GM13977 (cell line): ENCODE data around the gene OSBP2.

Experiments used
- DNase-seq: peaks from one replicate; pipeline ENCODE4 v3.0.0; 2012; ENCODE audit warnings: low spot score
- in situ Hi-C: fragments of 300-500 bp; cut with MboI; formaldehyde crosslinking; loops from one replicate; pipeline ENCODE4 v1.12.0; 2022; ENCODE audit warnings: low sequenced_read_pairs, low pct_unique_long_range_greater_than_20kb, mixed read lengths, inconsistent platforms; ENCODE audit not compliant: unreplicated experiment
- TF ChIP-seq, protein P1 (sequence below): IDR thresholded peaks from 2 replicates; pipeline ENCODE4 v1.5.1; 2012; ENCODE audit warnings: mild to moderate bottlenecking, control low read depth; ENCODE audit not compliant: insufficient read depth; ENCODE audit errors: extremely low read depth, missing control alignments

Gene OSBP2

DNA sequence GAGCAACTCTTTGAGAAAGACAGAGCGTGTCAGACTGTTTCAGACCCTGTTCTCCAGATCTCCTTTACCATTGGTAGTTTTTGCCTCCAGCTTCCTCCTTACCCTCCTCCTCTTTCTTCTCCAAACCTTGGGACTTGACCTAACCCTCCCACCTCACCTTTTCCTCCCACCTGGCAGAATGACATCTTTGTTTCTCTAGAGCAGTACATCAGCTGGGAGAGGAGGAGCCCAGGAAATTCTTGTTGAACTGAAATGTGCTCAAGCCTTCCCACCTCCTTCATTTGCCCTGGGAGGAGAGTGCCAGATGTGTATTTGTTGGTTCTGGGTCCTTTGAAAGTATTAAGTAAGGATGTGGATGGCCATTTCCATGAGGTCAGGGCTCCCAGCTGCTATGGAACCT is 17.4 kb downstream of the OSBP2 start:
- in situ Hi-C loops: no loop called here
- no peak for DNase-seq
- TF ChIP-seq, protein P1, sequence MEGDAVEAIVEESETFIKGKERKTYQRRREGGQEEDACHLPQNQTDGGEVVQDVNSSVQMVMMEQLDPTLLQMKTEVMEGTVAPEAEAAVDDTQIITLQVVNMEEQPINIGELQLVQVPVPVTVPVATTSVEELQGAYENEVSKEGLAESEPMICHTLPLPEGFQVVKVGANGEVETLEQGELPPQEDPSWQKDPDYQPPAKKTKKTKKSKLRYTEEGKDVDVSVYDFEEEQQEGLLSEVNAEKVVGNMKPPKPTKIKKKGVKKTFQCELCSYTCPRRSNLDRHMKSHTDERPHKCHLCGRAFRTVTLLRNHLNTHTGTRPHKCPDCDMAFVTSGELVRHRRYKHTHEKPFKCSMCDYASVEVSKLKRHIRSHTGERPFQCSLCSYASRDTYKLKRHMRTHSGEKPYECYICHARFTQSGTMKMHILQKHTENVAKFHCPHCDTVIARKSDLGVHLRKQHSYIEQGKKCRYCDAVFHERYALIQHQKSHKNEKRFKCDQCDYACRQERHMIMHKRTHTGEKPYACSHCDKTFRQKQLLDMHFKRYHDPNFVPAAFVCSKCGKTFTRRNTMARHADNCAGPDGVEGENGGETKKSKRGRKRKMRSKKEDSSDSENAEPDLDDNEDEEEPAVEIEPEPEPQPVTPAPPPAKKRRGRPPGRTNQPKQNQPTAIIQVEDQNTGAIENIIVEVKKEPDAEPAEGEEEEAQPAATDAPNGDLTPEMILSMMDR: no peak

DNA sequence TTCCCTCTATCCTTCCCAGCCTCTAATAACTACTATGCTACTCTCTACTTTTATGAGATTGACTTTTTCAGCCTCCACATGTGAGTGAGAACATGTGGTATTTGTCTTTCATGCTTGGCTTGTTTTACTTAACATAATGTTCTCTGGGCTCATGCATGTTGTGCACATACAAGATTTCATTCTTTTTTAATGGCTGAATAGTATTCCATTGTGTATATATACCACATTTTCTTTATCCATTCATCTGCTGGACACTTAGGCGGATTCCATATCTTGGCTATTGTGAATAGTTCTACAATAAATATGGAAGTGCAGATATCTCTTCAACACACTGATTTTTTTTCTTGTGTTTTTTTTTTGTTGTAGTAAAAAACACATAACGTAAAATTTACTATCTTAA is 19.4 kb downstream of the OSBP2 start:
- in situ Hi-C loops: no loop called here
- no peak for DNase-seq
- TF ChIP-seq, protein P1: no peak

DNA sequence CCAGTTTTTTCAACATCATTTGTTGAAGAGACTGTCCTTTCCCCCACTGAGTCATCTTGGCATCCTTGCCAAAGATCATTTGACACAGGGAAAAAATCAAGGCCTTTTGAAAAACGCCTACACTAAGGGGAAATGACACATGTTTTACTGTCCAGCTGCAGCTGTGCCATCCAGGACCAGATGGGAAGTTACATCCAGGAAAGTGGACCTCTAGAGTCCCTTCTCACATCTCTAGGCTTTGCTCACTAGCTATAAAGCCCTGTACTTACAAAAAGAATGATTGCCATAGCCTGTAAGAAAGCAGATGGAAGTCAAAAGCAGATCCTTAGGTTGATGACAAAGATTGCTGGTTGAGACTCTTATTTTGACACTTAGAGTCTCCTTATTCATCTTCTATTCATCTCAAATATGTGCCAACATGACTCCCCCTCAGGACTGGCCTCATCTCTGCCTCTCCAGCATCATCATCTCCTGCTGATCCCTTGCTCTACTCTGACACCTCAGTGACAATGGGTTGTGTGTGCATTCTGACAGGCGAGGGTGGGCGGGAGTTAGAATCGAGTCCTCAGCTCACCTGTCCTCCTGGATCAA is 22.8 kb downstream of the OSBP2 start:
- in situ Hi-C loops: no loop called here
- no peak for DNase-seq
- TF ChIP-seq, protein P1: no peak

DNA sequence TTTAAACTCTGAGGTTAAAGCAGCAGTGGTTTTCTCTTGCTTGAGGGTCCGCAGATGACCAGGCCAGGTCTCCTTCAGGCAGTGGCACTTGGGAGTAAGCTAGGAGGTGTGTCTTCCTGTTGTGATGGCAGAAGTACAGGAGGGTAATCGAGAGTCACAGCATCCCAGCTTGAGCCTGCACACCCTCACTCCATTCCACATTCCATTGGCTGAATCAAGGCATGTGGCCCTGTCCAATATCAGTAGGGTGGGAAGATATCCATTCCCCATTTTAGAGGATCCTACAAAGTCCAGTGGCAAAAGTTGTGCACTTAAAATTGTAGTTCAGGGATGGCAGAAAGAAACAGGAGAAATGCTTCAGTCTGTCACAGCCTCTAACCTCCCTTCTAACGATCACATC is 23.3 kb downstream of the OSBP2 start:
- no peak for DNase-seq
- in situ Hi-C loops: no loop called here
- TF ChIP-seq, protein P1: no peak

DNA sequence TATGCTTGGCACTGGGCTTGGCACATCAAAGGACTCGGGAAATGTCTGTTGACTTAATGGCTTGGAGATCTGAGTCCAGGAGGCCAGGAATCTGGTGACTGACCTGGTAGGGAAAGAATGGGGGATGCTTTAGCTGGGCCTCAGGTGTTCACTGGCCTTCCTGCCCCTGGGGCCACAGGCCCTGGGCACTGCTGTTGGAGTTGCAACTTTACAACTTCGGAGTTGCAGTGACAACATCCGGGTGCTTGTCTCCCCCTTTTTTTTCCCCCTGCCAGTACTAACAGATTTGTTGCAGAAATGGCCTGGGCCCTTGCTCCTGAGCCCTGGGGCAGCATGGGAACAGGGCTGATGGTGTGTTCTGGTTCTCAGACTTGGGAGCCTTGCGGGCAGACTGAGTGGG is 23.8 kb downstream of the OSBP2 start:
- TF ChIP-seq, protein P1: no peak
- in situ Hi-C loops: no loop called here
- no peak for DNase-seq

DNA sequence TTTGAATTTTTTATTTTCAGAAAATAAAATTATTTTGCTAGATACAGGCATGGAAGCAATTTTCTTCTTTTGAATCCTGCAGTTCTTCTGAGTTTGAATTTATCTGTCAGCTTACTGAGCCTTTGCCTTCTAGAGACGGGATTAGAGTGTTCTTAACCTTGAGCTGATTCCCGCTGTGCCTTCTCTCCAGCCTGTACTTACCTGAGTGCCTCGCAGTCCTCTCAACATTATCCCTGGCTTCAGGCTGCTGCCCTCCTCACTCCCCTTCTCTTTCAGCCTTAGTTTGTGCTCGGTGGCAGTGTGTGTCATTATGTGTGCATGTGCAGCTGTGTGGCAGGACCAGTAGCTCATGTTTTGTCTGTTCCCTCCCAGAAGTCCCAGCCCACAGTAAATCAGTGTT is 24.3 kb downstream of the OSBP2 start:
- DNase-seq: no peak
- TF ChIP-seq, protein P1: no peak
- in situ Hi-C loops: no loop called here
